HG02973 (cell line): ENCODE data around the gene IL17B.

Source experiments
- ATAC-seq: cut with Tn5 transposase; IDR thresholded peaks from one replicate; pipeline ENCODE4 v1.9.1; 2021; ENCODE audit warnings: moderate library complexity; ENCODE audit not compliant: unreplicated experiment

IL17B gene

GRCh38 chr5:149325166-149325735 is 53.8 kb downstream of the IL17B start:
- no peak for ATAC-seq

GRCh38 chr5:149324641-149325040 is 54.5 kb downstream of the IL17B start:
- ATAC-seq = no peak
